CD4-positive, alpha-beta memory T cell (primary cell): ENCODE results near the gene RPL27A. TPM values are rescaled to one million over a fixed set of nuclear protein-coding genes. Genes with fewer than 3 reads are reported as not detected.

Experiments
- CTCF ChIA-PET: fragments of 350-600 bp; sonication (Branson Sonifier 250); formaldehyde crosslinking; loops from one replicate; lab custom pipeline; 2021; ENCODE audit warnings: inconsistent platforms; ENCODE audit not compliant: partially characterized antibody; lab: Charles Lee
- POLR2A ChIA-PET: fragments of 350-600 bp; sonication (Branson Sonifier 250); formaldehyde crosslinking; loops from one replicate; lab custom pipeline; 2021; ENCODE audit not compliant: partially characterized antibody; lab: Charles Lee
- DNase-seq, 5 donors: peaks; one replicate each; pipeline versions ENCODE4 v3.0.0 to v3.0.0-alpha.2; 2020 to 2022; ENCODE audit warnings: mixed read lengths in 1 of 5
- H3K27ac ChIP-seq: one replicate; pipeline ENCODE4 v1.7.0; 2013; ENCODE audit warnings: low read depth, low read length
- H3K27me3 ChIP-seq: 2 replicates; pipeline ENCODE4 v1.7.0; 2013; ENCODE audit warnings: mild to moderate bottlenecking, low read length, moderate library complexity; ENCODE audit not compliant: insufficient read depth
- H3K36me3 ChIP-seq: 2 replicates; pipeline ENCODE4 v1.7.0; 2013; ENCODE audit warnings: mild to moderate bottlenecking, low read length, moderate library complexity; ENCODE audit not compliant: insufficient read depth
- H3K4me1 ChIP-seq: 2 replicates; pipeline ENCODE4 v1.7.0; 2013; ENCODE audit warnings: mild to moderate bottlenecking, low read length, moderate library complexity; ENCODE audit not compliant: insufficient read depth
- H3K4me3 ChIP-seq, 2 donors: one replicate each; pipeline ENCODE4 v1.7.0; 2013; ENCODE audit warnings: low read length in 2 of 2, mild to moderate bottlenecking in 1 of 2
- H3K9me3 ChIP-seq, 2 donors: one replicate each; pipeline ENCODE4 v1.7.0; 2013; ENCODE audit warnings: low read length in 2 of 2, control low read depth in 1 of 2; ENCODE audit not compliant: control insufficient read depth in 1 of 2
- H3K27ac Mint-ChIP-seq, 7 donors: one replicate each; pipeline ENCODE4 v1.8.0; 2020 to 2021; ENCODE audit warnings: mixed read lengths in 7 of 7, mild to moderate bottlenecking in 6 of 7, inconsistent platforms in 3 of 7, moderate library complexity in 3 of 7
- H3K27me3 Mint-ChIP-seq, 2 donors: one replicate each; pipeline ENCODE4 v1.8.0; 2020 to 2021; ENCODE audit warnings: mixed read lengths in 2 of 2
- H3K36me3 Mint-ChIP-seq, 2 donors: one replicate each; pipeline ENCODE4 v1.8.0; 2020 to 2021; ENCODE audit warnings: mixed read lengths in 2 of 2, inconsistent platforms in 1 of 2, mild to moderate bottlenecking in 1 of 2
- H3K4me1 Mint-ChIP-seq, 4 donors: one replicate each; pipeline ENCODE4 v1.8.0; 2020 to 2021; ENCODE audit warnings: mixed read lengths in 4 of 4, mild to moderate bottlenecking in 1 of 4
- H3K4me3 Mint-ChIP-seq, 8 donors: one replicate each; pipeline ENCODE4 v1.8.0; 2020 to 2021; ENCODE audit warnings: mixed read lengths in 8 of 8, mild to moderate bottlenecking in 7 of 8, moderate library complexity in 6 of 8, inconsistent platforms in 3 of 8
- H3K9me3 Mint-ChIP-seq, 8 donors: one replicate each; pipeline ENCODE4 v1.8.0; 2020 to 2021; ENCODE audit warnings: mixed read lengths in 8 of 8, mild to moderate bottlenecking in 5 of 8, inconsistent platforms in 3 of 8, moderate library complexity in 1 of 8
- intact Hi-C: fragments of 100-400 bp; cut with micrococcal nuclease; formaldehyde crosslinking; loops from one replicate; pipeline ENCODE4 v1.15.1; 2023
- polyA plus RNA-seq, 2 donors: library from polyadenylated mRNA; unstranded; fragments of 300-500 nt; fragmentation: Illumina TruSeq; gene quantifications; one replicate each; pipeline ENCODE4 v1.2.3, GENCODE V29; 2021
- total RNA-seq, 2 experiments: library from RNA; stranded (reverse); gene quantifications; one replicate each; pipeline ENCODE4 v1.2.3, GENCODE V29; 2021

Gene RPL27A
- total and polyA plus RNA-seq, 4 experiments from 2014 or later: 1,456 to 3,736 (median 2,555) TPM

DNA sequence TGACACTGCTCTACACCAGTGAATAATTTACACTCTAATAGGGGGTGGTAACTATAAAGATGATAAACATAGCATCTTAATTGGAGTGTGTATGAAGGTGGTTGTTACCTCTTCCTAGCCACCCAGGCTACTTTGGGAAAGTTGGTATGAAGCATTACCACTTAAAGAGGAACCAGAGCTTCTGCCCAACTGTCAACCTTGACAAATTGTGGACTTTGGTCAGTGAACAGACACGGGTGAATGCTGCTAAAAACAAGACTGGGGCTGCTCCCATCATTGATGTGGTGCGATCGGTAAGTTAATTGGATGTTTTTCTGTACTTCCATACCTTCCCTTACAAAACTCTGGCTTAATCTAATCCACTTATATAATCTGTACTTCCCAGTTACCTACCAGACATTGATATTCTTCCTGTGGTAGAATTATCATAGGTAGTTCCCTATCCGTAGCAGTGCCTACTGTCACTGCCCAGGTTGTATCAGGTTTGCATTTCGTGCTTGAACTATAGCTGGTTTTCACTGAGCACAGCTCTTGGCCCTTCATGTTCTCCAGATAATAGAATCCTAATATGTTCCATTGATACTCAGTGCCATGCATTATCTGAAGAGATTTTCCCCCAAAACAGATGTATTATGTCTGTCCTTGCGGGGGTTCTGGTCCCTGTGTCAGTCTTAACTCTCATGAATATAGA is 2.2 kb downstream of the RPL27A start:
- DNase-seq: no peak

DNA sequence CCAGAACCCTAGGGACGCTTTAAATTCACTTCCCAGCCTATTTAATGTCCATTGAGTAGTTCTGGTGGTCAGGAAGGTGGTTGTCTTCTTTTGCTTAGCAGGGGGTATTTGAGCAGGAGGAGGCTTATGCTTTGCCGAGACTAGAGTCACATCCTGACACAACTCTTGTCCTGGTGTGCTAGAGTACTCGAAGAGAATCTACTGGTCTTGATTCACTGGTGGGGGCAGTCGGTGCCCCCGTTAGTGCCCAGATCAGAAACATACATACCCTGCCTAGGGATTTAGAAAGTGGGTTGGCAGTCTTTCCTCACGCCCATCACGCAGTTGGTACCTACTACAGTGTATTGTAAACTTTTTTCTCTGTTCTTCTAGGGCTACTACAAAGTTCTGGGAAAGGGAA is 2.7 kb downstream of the RPL27A start:
- DNase-seq: no peak
- Histone ChIP-seq H3K4me3 (no peak overlapping the region), H3K27me3 (no peaks in the 10 kb centered on the region), H3K4me1 (peaks cover 50% of the 10 kb centered on the region), H3K27ac (peak overlapping the region; percentile 96), H3K9me3 (no peaks in the 10 kb centered on the region), H3K36me3 (peaks cover 22% of the 10 kb centered on the region)
- H3K36me3 Mint-ChIP-seq: peaks cover 32 to 75% of the 10 kb centered on the region in 2 donors
- H3K9me3 Mint-ChIP-seq: peaks cover 0 to 2% (median 0%) of the 10 kb centered on the region in 8 donors
- peak overlapping the region in 4 of 8 donors; percentile 32 to 99 (median 42) for H3K4me3 Mint-ChIP-seq
- ChIA-PET CTCF (no interaction called here), POLR2A (interaction anchor here (1.0 kb wide), 1 partner anchor 11 kb away, joined by 3 read pairs; no protein-coding TSS in a partner anchor)
- peaks cover 43 to 89% (median 61%) of the 10 kb centered on the region in 4 donors for H3K4me1 Mint-ChIP-seq
- H3K27ac Mint-ChIP-seq: peak overlapping the region; percentile 67 to 99 (median 97)
- no peaks in the 10 kb centered on the region for H3K27me3 Mint-ChIP-seq
- intact Hi-C loops: loop anchor here (10.0 kb wide), 2 partner anchors 671 to 1161 kb away; no protein-coding TSS in a partner anchor

More for the DNA sequence above, 2.2 kb downstream of the RPL27A start:
- Histone ChIP-seq H3K27ac (peak overlapping the region; percentile 96), H3K27me3 (no peaks in the 10 kb centered on the region), H3K36me3 (peaks cover 22% of the 10 kb centered on the region), H3K4me1 (peaks cover 47% of the 10 kb centered on the region), H3K4me3 (peak overlapping the region; percentile 61 to 87), H3K9me3 (no peaks in the 10 kb centered on the region)
- intact Hi-C loops: loop anchor here (5.0 to 10.0 kb wide), 4 partner anchors 670 to 1618 kb away; no protein-coding TSS in a partner anchor
- Mint-ChIP-seq H3K36me3 (peaks cover 34 to 79% of the 10 kb centered on the region in 2 donors), H3K27me3 (no peaks in the 10 kb centered on the region), H3K9me3 (peaks cover 0 to 2% (median 0%) of the 10 kb centered on the region in 8 donors), H3K4me3 (peak overlapping the region; percentile 89 to 99 (median 96)), H3K27ac (peak overlapping the region; percentile 88 to 99 (median 98)), H3K4me1 (peaks cover 43 to 90% (median 58%) of the 10 kb centered on the region in 4 donors)
- CTCF ChIA-PET: no interaction called here
- POLR2A ChIA-PET: interaction anchor here (1.0 to 2.8 kb wide), 2 partner anchors 8 to 11 kb away, joined by 3 to 10 read pairs; no protein-coding TSS in a partner anchor

DNA sequence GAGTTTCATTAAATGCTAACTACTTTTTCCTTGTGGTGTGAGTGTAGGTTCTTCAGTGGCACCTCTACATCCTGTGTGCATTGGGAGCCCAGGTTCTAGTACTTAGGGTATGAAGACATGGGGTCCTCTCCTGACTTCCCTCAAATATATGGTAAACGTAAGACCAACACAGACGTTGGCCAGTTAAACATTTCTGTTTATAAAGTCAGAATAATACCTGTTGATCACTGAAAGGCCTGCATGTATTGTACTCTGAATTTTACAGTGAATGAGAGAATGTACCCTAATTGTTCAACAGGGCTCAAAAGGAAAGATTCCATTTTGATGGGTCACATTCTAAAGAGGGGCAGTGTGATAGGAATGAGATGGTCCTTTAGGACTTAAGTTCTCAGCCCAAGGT is 3.2 kb downstream of the RPL27A start:
- ChIA-PET CTCF (no interaction called here), POLR2A (no interaction called here)
- no peak for DNase-seq
- Histone ChIP-seq H3K9me3 (no peaks in the 10 kb centered on the region), H3K27me3 (no peaks in the 10 kb centered on the region), H3K36me3 (peaks cover 22% of the 10 kb centered on the region), H3K4me1 (peaks cover 50% of the 10 kb centered on the region), H3K4me3 (no peak overlapping the region), H3K27ac (no peak overlapping the region)
- Mint-ChIP-seq H3K27ac (peak overlapping the region in 6 of 7 donors; percentile 48 to 99 (median 98)), H3K36me3 (peaks cover 29 to 71% of the 10 kb centered on the region in 2 donors), H3K9me3 (peaks cover 0 to 2% (median 0%) of the 10 kb centered on the region in 8 donors), H3K4me1 (peaks cover 38 to 84% (median 57%) of the 10 kb centered on the region in 4 donors), H3K4me3 (peak overlapping the region in 3 of 8 donors; percentile 1 to 99 (median 25)), H3K27me3 (no peaks in the 10 kb centered on the region)
- intact Hi-C loops: loop anchor here (10.0 kb wide), 2 partner anchors 671 to 1161 kb away; no protein-coding TSS in a partner anchor

DNA sequence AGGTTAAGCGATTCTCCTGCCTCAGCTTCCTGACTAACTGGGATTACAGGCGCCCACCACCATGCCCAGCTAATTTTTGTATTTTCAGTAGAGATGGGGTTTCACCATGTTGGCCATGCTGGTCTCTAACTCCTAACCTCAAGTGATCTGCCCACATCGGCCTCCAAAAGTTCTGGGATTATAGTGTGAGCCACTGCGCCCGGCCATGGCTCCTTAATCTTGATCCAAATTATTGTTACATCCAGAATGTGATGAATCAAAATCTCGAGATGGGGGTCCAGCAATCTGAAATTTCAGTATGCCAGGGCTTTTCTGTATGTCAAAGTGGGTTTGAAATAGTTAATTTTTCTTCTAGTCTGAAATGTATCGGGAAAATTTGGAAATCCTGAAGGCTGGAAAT is 3.7 kb downstream of the RPL27A start:
- H3K36me3 Mint-ChIP-seq: peaks cover 29 to 70% of the 10 kb centered on the region in 2 donors

DNA sequence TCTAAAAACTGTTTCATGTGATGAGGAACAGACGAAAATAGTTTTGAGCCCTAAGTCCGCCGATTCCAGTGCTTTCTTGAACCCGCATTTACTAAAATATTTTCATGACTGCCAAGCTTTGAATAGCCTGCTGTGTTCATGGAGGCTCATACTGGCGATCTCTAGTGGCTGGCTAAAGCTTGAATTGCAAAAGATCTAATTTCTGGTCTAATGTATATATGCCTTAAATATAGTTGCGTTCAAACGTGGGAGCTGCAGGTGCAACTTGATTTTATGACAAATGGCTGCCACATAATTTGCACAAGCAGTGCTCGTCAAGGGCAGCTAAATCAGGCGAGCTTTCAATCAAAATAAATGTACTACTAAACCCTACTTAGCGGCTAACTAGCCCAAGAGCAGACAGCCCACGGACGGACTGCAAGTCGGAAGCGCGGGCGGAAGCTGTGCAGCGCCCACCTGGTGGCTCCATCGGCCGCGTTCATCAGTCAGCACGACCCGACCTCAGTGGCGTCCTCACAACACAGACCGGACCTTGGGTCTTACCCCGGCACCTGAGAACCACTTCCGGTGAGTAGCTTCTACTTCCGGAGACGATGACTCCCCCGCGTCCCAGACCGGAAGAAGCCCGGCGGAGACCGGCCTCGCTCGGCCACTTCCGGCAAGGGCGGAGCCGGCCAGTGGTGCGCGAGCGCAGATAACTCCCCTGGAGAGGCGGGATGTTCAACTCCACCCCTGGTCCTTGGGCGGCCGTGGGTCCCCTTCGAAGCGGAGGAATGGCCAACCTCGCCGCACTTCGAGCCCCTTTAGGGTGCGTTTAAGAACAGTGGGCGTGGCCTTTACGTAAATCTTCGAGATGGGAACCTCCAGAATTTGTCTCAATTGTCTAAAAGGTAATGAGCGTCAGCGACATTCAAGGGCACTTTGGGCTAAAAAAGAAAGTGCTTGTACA is 6.1 kb downstream of the RPL27A start:
- peaks cover 22% of the 10 kb centered on the region for H3K36me3 ChIP-seq
- peaks cover 36% of the 10 kb centered on the region for H3K4me1 ChIP-seq
- H3K4me1 Mint-ChIP-seq: peaks cover 31 to 57% (median 43%) of the 10 kb centered on the region in 4 donors
- peak overlapping the region; percentile 74 for H3K27ac ChIP-seq
- intact Hi-C loops: loop anchor here (1.0 to 10.0 kb wide), 4 partner anchors 449 to 1164 kb away; partner anchors contain the start of gene EIF3F
- H3K36me3 Mint-ChIP-seq: peaks cover 25 to 49% of the 10 kb centered on the region in 2 donors
- H3K9me3 Mint-ChIP-seq: peaks cover 0 to 2% (median 0%) of the 10 kb centered on the region in 8 donors
- H3K27me3 ChIP-seq: no peaks in the 10 kb centered on the region
- H3K4me3 Mint-ChIP-seq: peak overlapping the region; percentile 94 to 98 (median 97)
- peak overlapping the region; percentile 86 to 96 for H3K4me3 ChIP-seq
- peak overlapping the region; percentile 95 to 99 (median 97) for H3K27ac Mint-ChIP-seq
- DNase-seq: peak; percentile 60 to 82 (median 68)
- ChIA-PET POLR2A (interaction anchor here (0.7 to 1.7 kb wide), 12 partner anchors 9 to 772 kb away, joined by 3 to 8 read pairs (median 4); partner anchors contain the start of genes AKIP1, EIF3F and ZNF143), CTCF (interaction anchor here (1.3 to 1.5 kb wide), 2 partner anchors 10 to 702 kb away, joined by 4 to 5 read pairs; partner anchors contain the start of gene EIF3F)
- no peaks in the 10 kb centered on the region for H3K9me3 ChIP-seq
- H3K27me3 Mint-ChIP-seq: no peaks in the 10 kb centered on the region

More for the DNA sequence above, 3.7 kb downstream of the RPL27A start:
- peak overlapping the region in 1 of 8 donors; percentile 52 for H3K4me3 Mint-ChIP-seq
- Histone ChIP-seq H3K4me1 (peaks cover 48% of the 10 kb centered on the region), H3K36me3 (peaks cover 22% of the 10 kb centered on the region), H3K27ac (no peak overlapping the region), H3K27me3 (no peaks in the 10 kb centered on the region), H3K4me3 (no peak overlapping the region), H3K9me3 (no peaks in the 10 kb centered on the region)
- H3K27me3 Mint-ChIP-seq: no peaks in the 10 kb centered on the region
- DNase-seq: no peak
- H3K27ac Mint-ChIP-seq: peak overlapping the region in 3 of 7 donors; percentile 48 to 98 (median 66)
- ChIA-PET POLR2A (no interaction called here), CTCF (no interaction called here)
- intact Hi-C loops: loop anchor here (10.0 kb wide), 2 partner anchors 672 to 1162 kb away; no protein-coding TSS in a partner anchor
- peaks cover 37 to 81% (median 54%) of the 10 kb centered on the region in 4 donors for H3K4me1 Mint-ChIP-seq
- peaks cover 0 to 2% (median 0%) of the 10 kb centered on the region in 8 donors for H3K9me3 Mint-ChIP-seq

DNA sequence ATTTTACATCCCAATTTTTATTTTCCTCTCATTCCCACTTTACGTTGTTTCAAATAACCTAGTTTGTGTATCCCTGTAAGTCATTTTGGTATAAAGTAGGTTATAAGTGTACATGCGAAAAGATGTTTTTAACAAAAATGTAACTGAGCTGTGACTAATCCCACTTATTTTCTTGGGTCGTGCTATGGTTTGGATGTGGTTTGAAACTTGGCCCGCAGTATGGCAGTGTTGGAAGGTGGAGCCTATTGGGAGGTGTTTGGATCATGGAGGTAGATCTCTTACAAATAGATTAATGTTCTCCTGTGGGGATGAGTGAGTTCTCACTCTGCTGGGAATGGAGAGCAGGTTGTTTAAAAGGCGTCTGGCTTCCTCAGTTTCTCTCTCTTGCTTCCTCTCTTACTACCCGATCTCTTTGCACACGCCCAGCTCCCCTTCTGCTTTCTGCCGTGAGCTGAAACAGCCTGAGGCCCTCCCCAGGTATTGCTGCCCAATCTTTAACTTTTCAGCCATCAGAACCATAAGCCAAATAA is 7.2 kb downstream of the RPL27A start:
- Mint-ChIP-seq H3K9me3 (peaks cover 0 to 2% (median 0%) of the 10 kb centered on the region in 8 donors), H3K27ac (peak overlapping the region; percentile 95 to 99 (median 97)), H3K27me3 (no peaks in the 10 kb centered on the region), H3K36me3 (peaks cover 16 to 38% of the 10 kb centered on the region in 2 donors), H3K4me3 (peak overlapping the region; percentile 94 to 98 (median 97)), H3K4me1 (peaks cover 21 to 46% (median 33%) of the 10 kb centered on the region in 4 donors)
- ChIA-PET POLR2A (interaction anchor here (1.7 kb wide), 1 partner anchor 275 kb away, joined by 8 read pairs; no protein-coding TSS in a partner anchor), CTCF (no interaction called here)
- peak overlapping the region; percentile 74 for H3K27ac ChIP-seq
- H3K4me3 ChIP-seq: peak overlapping the region in 1 of 2 donors; percentile 86
- DNase-seq: no peak
- no peaks in the 10 kb centered on the region for H3K27me3 ChIP-seq
- intact Hi-C loops: loop anchor here (2.0 to 10.0 kb wide), 3 partner anchors 675 to 1165 kb away; partner anchors contain the start of gene EIF3F
- no peaks in the 10 kb centered on the region for H3K9me3 ChIP-seq
- H3K36me3 ChIP-seq: peaks cover 13% of the 10 kb centered on the region
- H3K4me1 ChIP-seq: peaks cover 25% of the 10 kb centered on the region
